ENCODE measurements around the gene TRABD. TPM values are rescaled to one million over a fixed set of nuclear protein-coding genes. Genes with fewer than 3 reads are reported as not detected.

Gene TRABD
- total and polyA plus RNA-seq, 2 donors (not counting 1 experiment from before 2014, with no cell fraction given) = 11.8 to 17.2 TPM

DNA sequence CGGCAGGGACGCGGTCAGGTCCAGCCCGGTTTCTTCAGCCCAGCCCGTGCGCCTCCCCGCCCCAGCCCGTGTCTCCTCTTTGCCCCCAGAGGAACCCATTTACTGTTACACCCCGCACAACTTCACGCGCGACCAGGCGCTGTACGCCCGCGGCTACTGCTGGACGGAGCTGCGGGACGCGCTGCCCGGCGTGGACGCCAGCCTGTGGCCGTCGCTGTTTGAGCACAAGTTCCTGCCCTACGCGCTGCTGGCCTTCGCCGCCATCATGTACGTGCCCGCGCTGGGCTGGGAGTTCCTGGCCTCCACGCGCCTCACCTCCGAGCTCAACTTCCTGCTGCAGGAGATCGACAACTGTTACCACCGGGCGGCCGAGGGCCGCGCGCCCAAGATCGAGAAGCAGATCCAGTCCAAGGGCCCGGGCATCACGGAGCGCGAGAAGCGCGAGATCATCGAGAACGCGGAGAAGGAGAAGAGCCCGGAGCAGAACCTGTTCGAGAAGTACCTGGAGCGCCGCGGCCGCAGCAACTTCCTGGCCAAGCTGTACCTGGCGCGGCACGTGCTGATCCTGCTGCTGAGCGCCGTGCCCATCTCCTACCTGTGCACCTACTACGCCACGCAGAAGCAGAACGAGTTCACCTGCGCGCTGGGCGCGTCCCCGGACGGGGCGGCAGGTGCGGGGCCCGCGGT, 8.7 kb upstream of the TRABD start:
- no peaks in the 10 kb centered on the region for H4K20me1 ChIP-seq (ENCODE audit: control insufficient read depth, extremely low read depth, insufficient read depth, low read length)
- no peaks in the 10 kb centered on the region for H3K4me1 ChIP-seq (ENCODE audit: control insufficient read depth, extremely low read depth, insufficient read depth, low read length)
- H3K36me3 ChIP-seq (ENCODE audit: control insufficient read depth, insufficient read depth, low read length) = no peaks in the 10 kb centered on the region
- DNase-seq (ENCODE audit: low read depth in 2 of 2) = no peak
- no peaks in the 10 kb centered on the region for H3K79me2 ChIP-seq (ENCODE audit: control insufficient read depth, insufficient read depth, low read length)
- peaks cover 3% of the 10 kb centered on the region for H3K27me3 ChIP-seq (ENCODE audit: control insufficient read depth, insufficient read depth, low read length)
- H3K9me3 ChIP-seq (ENCODE audit: control insufficient read depth, insufficient read depth, low read depth, low read length) = no peaks in the 10 kb centered on the region
- no peak overlapping the region for H3K4me3 ChIP-seq (replicated peaks in 1 of 4; ENCODE audit: control extremely low read depth in 1 of 4, insufficient read depth in 1 of 4, low read depth in 3 of 4, low read length in 4 of 4)
- TF ChIP-seq, protein P1, sequence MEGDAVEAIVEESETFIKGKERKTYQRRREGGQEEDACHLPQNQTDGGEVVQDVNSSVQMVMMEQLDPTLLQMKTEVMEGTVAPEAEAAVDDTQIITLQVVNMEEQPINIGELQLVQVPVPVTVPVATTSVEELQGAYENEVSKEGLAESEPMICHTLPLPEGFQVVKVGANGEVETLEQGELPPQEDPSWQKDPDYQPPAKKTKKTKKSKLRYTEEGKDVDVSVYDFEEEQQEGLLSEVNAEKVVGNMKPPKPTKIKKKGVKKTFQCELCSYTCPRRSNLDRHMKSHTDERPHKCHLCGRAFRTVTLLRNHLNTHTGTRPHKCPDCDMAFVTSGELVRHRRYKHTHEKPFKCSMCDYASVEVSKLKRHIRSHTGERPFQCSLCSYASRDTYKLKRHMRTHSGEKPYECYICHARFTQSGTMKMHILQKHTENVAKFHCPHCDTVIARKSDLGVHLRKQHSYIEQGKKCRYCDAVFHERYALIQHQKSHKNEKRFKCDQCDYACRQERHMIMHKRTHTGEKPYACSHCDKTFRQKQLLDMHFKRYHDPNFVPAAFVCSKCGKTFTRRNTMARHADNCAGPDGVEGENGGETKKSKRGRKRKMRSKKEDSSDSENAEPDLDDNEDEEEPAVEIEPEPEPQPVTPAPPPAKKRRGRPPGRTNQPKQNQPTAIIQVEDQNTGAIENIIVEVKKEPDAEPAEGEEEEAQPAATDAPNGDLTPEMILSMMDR (conservative IDR thresholded peaks at IDR 0.05 in 1 of 2, IDR thresholded peaks at IDR 0.05 in 1 of 2; ENCODE audit: low read depth in 1 of 2, low read length in 2 of 2) = no peak
- TF ChIP-seq EZH2 (IDR thresholded peaks at IDR 0.05; ENCODE audit: low read length, missing control alignments) = no peak
- H3K27ac ChIP-seq (ENCODE audit: insufficient read depth, low read length) = no peak overlapping the region
- no peak overlapping the region for H3K9ac ChIP-seq (ENCODE audit: insufficient read depth, low read length)
- H3K4me2 ChIP-seq (ENCODE audit: extremely low read depth, insufficient read depth, low read length) = no peak overlapping the region
- H2AFZ ChIP-seq (ENCODE audit: low read length) = no peak overlapping the region

DNA sequence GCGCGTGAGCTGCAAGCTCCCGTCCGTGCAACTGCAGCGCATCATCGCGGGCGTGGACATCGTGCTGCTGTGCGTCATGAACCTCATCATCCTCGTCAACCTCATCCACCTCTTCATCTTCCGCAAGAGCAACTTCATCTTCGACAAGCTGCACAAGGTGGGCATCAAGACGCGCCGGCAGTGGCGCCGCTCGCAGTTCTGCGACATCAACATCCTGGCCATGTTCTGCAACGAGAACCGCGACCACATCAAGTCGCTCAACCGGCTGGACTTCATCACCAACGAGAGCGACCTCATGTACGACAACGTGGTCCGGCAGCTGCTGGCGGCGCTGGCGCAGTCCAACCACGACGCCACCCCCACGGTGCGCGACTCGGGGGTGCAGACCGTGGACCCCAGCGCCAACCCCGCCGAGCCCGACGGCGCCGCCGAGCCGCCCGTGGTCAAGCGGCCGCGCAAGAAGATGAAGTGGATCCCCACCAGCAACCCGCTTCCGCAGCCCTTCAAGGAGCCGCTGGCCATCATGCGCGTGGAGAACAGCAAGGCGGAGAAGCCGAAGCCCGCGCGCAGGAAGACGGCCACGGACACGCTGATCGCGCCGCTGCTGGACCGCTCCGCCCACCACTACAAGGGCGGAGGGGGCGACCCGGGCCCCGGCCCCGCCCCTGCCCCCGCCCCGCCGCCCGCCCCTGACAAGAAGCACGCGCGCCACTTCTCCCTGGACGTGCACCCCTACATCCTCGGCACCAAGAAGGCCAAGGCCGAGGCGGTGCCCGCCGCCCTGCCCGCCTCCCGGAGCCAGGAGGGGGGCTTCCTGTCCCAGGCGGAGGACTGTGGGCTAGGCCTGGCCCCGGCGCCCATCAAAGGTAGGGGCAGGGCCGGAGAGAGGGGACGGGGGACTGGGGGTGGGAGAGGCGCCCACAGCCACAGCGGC, 7.9 kb upstream of the TRABD start:
- Histone ChIP-seq H3K9ac (ENCODE audit: insufficient read depth, low read length) (no peak overlapping the region), H3K9me3 (ENCODE audit: control insufficient read depth, insufficient read depth, low read depth, low read length) (no peaks in the 10 kb centered on the region), H3K27me3 (ENCODE audit: control insufficient read depth, insufficient read depth, low read length) (peaks cover 3% of the 10 kb centered on the region), H4K20me1 (ENCODE audit: control insufficient read depth, extremely low read depth, insufficient read depth, low read length) (no peaks in the 10 kb centered on the region), H3K79me2 (ENCODE audit: control insufficient read depth, insufficient read depth, low read length) (no peaks in the 10 kb centered on the region), H3K36me3 (ENCODE audit: control insufficient read depth, insufficient read depth, low read length) (no peaks in the 10 kb centered on the region), H3K4me1 (ENCODE audit: control insufficient read depth, extremely low read depth, insufficient read depth, low read length) (no peaks in the 10 kb centered on the region), H3K4me3 (replicated peaks in 1 of 4; ENCODE audit: control extremely low read depth in 1 of 4, insufficient read depth in 1 of 4, low read depth in 3 of 4, low read length in 4 of 4) (no peak overlapping the region), H3K4me2 (ENCODE audit: extremely low read depth, insufficient read depth, low read length) (no peak overlapping the region), H2AFZ (ENCODE audit: low read length) (no peak overlapping the region), H3K27ac (ENCODE audit: insufficient read depth, low read length) (no peak overlapping the region)
- TF ChIP-seq, protein P1 (conservative IDR thresholded peaks at IDR 0.05 in 1 of 2, IDR thresholded peaks at IDR 0.05 in 1 of 2; ENCODE audit: low read depth in 1 of 2, low read length in 2 of 2) = no peak
- no peak for TF ChIP-seq EZH2 (IDR thresholded peaks at IDR 0.05; ENCODE audit: low read length, missing control alignments)
- DNase-seq (ENCODE audit: low read depth in 2 of 2) = no peak

DNA sequence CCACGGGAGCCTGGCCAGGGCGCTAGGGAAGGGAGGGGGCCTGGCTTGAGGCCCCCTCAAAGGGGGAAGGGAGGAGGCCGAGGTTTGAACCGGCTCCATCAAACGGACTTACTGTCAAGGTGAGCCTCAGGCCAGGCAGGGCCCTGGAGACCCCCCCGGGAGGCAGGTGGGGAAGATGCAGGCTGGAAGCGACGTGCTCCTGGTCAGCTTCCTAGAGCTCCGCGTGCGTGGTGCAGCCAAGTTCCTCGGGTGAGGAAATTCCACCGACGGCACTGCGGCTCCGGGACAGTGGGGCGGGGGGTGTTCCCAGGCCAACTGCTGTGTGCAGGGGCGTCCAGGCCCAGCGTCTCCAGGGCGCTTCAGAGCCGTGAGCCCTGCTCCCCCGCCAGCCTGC, 7.2 kb upstream of the TRABD start:
- no peak overlapping the region for H3K4me3 ChIP-seq (replicated peaks in 1 of 4; ENCODE audit: control extremely low read depth in 1 of 4, insufficient read depth in 1 of 4, low read depth in 3 of 4, low read length in 4 of 4)
- no peaks in the 10 kb centered on the region for H3K9me3 ChIP-seq (ENCODE audit: control insufficient read depth, insufficient read depth, low read depth, low read length)
- no peak overlapping the region for H3K27ac ChIP-seq (ENCODE audit: insufficient read depth, low read length)
- H2AFZ ChIP-seq (ENCODE audit: low read length) = no peak overlapping the region
- no peaks in the 10 kb centered on the region for H3K79me2 ChIP-seq (ENCODE audit: control insufficient read depth, insufficient read depth, low read length)
- no peaks in the 10 kb centered on the region for H4K20me1 ChIP-seq (ENCODE audit: control insufficient read depth, extremely low read depth, insufficient read depth, low read length)
- no peak for TF ChIP-seq EZH2 (IDR thresholded peaks at IDR 0.05; ENCODE audit: low read length, missing control alignments)
- TF ChIP-seq, protein P1 (conservative IDR thresholded peaks at IDR 0.05 in 1 of 2, IDR thresholded peaks at IDR 0.05 in 1 of 2; ENCODE audit: low read depth in 1 of 2, low read length in 2 of 2) = no peak
- DNase-seq (ENCODE audit: low read depth in 2 of 2) = no peak
- no peaks in the 10 kb centered on the region for H3K36me3 ChIP-seq (ENCODE audit: control insufficient read depth, insufficient read depth, low read length)
- H3K4me1 ChIP-seq (ENCODE audit: control insufficient read depth, extremely low read depth, insufficient read depth, low read length) = no peaks in the 10 kb centered on the region
- no peak overlapping the region for H3K4me2 ChIP-seq (ENCODE audit: extremely low read depth, insufficient read depth, low read length)
- no peak overlapping the region for H3K9ac ChIP-seq (ENCODE audit: insufficient read depth, low read length)
- H3K27me3 ChIP-seq (ENCODE audit: control insufficient read depth, insufficient read depth, low read length) = peaks cover 3% of the 10 kb centered on the region

All from fibroblast of lung (primary cell).